ENCODE results near the gene CAPN5.

- TF ChIP-seq POLR2AphosphoS5 (IDR thresholded peaks at IDR 0.05; ENCODE audit: low read depth) (no peak), CTCF (IDR thresholded peaks at IDR 0.05; ENCODE audit: insufficient read depth, low read length) (no peak), REST (IDR thresholded peaks at IDR 0.05; ENCODE audit: insufficient replicate concordance, low read depth) (no peak), GABPA (IDR thresholded peaks at IDR 0.05; ENCODE audit: low read depth) (no peak), SPI1 (IDR thresholded peaks at IDR 0.05; ENCODE audit: borderline replicate concordance, low read depth) (no peak)
Observed at GRCh38 chr11:77144196-77144856, 77.6 kb downstream of the CAPN5 start.

Data from HL-60 (cell line).